IMR-90 (cell line): ENCODE data around the gene CDH9. TPM values are rescaled to one million over a fixed set of nuclear protein-coding genes. Genes with fewer than 3 reads are reported as not detected.

Experiments
- ATAC-seq: fragments of 200-7000 bp; cut with Tn5 transposase; 2 replicates; pipeline ENCODE4 v1.9.1; 2020; ENCODE audit warnings: low read depth, mild to moderate bottlenecking, moderate library complexity
- BruUV-seq: library from RNA; stranded (reverse); fragments of 400-500 nt; replicated peaks from 2 replicates; lab custom pipeline; 2021; lab: Mats Ljungman, UMichigan
- CTCF ChIA-PET: fragments of 300-600 bp; formaldehyde crosslinking; extraction: SDS; loops from one replicate; lab custom pipeline; 2021; ENCODE audit warnings: antibody characterized with exemption; lab: Yijun Ruan, JAX
- POLR2A ChIA-PET: fragments of 300-600 bp; sonication (Branson Sonifier 250); formaldehyde crosslinking; loops from one replicate; lab custom pipeline; 2022; ENCODE audit warnings: antibody characterized with exemption; ENCODE audit not compliant: unreplicated experiment; lab: Charles Lee
- DNase-seq: peaks from one replicate; pipeline ENCODE4 v3.0.0; 2013
- H2AFZ ChIP-seq: replicated peaks from 2 replicates; pipeline ENCODE3; 2013; ENCODE audit warnings: low read length, mild to moderate bottlenecking; ENCODE audit not compliant: poor library complexity
- H2AK5ac ChIP-seq: 2 replicates; pipeline ENCODE4 v1.6.1; 2013; ENCODE audit warnings: low read depth, low read length, inconsistent platforms
- H2AK9ac ChIP-seq: replicated peaks from 2 replicates; pipeline ENCODE3; 2013; ENCODE audit warnings: mild to moderate bottlenecking, low read depth, low read length, moderate library complexity; ENCODE audit not compliant: poor library complexity
- H2BK120ac ChIP-seq: 2 replicates; pipeline ENCODE4 v1.6.1; 2013; ENCODE audit warnings: low read depth, low read length, inconsistent platforms
- H2BK15ac ChIP-seq: 3 replicates; pipeline ENCODE4 v1.6.1; 2013; ENCODE audit warnings: low read depth, low read length, inconsistent platforms
- H2BK20ac ChIP-seq: 2 replicates; pipeline ENCODE4 v1.6.1; 2013; ENCODE audit warnings: low read depth, mild to moderate bottlenecking, inconsistent platforms, low read length, moderate library complexity
- H2BK5ac ChIP-seq: 2 replicates; pipeline ENCODE4 v1.6.1; 2013; ENCODE audit warnings: mild to moderate bottlenecking, low read depth, low read length, inconsistent platforms; ENCODE audit not compliant: poor library complexity, severe bottlenecking
- H3K14ac ChIP-seq: replicated peaks from 2 replicates; pipeline ENCODE4 v1.6.1; 2013; ENCODE audit warnings: low read depth, low read length, inconsistent platforms
- H3K18ac ChIP-seq: 2 replicates; pipeline ENCODE4 v1.6.1; 2013; ENCODE audit warnings: low read depth, low read length, control low read depth
- H3K23ac ChIP-seq: 2 replicates; pipeline ENCODE4 v1.6.1; 2013; ENCODE audit warnings: low read depth, low read length, inconsistent platforms
- H3K27ac ChIP-seq: 2 replicates; pipeline ENCODE4 v1.5.1; 2013; ENCODE audit warnings: mild to moderate bottlenecking, control low read depth, low read length; ENCODE audit not compliant: insufficient read depth
- H3K27me3 ChIP-seq: 2 replicates; pipeline ENCODE4 v1.6.1; 2013; ENCODE audit warnings: low read length; ENCODE audit not compliant: control insufficient read depth, insufficient read depth
- H3K36me3 ChIP-seq: 2 replicates; pipeline ENCODE4 v1.6.1; 2013; ENCODE audit warnings: low read length, mixed read lengths; ENCODE audit not compliant: control insufficient read depth, insufficient read depth
- H3K4ac ChIP-seq: 2 replicates; pipeline ENCODE4 v1.6.1; 2013; ENCODE audit warnings: low read depth, low read length, inconsistent platforms
- H3K4me1 ChIP-seq: 2 replicates; pipeline ENCODE4 v1.6.1; 2013; ENCODE audit warnings: low read length, mixed read lengths; ENCODE audit not compliant: control insufficient read depth, insufficient read depth
- H3K4me2 ChIP-seq: 2 replicates; pipeline ENCODE4 v1.6.1; 2013; ENCODE audit warnings: low read depth, mild to moderate bottlenecking, control low read depth, low read length, moderate library complexity
- H3K4me3 ChIP-seq: 2 replicates; pipeline ENCODE4 v1.5.1; 2013; ENCODE audit warnings: low read depth, mild to moderate bottlenecking, control low read depth, low read length, moderate library complexity; ENCODE audit not compliant: insufficient read depth
- H3K56ac ChIP-seq: 2 replicates; pipeline ENCODE4 v1.6.1; 2013; ENCODE audit warnings: low read length, inconsistent platforms; ENCODE audit not compliant: insufficient read depth; ENCODE audit errors: extremely low read depth
- H3K79me1 ChIP-seq, 2 experiments: 2 replicates each; pipeline ENCODE4 v1.6.1; 2013; ENCODE audit warnings: low read length in 2 of 2, inconsistent platforms in 1 of 2, low read depth in 1 of 2
- H3K9ac ChIP-seq: 2 replicates; pipeline ENCODE4 v1.6.1; 2013; ENCODE audit warnings: low read depth, low read length, control low read depth
- H3K9me1 ChIP-seq: 2 replicates; pipeline ENCODE4 v1.6.1; 2013; ENCODE audit warnings: low read length, inconsistent platforms; ENCODE audit not compliant: insufficient read depth
- H3K9me3 ChIP-seq: 2 replicates; pipeline ENCODE4 v1.6.1; 2013; ENCODE audit warnings: low read length; ENCODE audit not compliant: control insufficient read depth, insufficient read depth
- H4K20me1 ChIP-seq: 2 replicates; pipeline ENCODE4 v1.6.1; 2013; ENCODE audit warnings: low read length, inconsistent platforms; ENCODE audit not compliant: insufficient read depth
- H4K5ac ChIP-seq: 2 replicates; pipeline ENCODE4 v1.6.1; 2013; ENCODE audit warnings: mild to moderate bottlenecking, low read depth, low read length, control low read depth
- H4K8ac ChIP-seq, 2 experiments: 2 replicates each; pipeline ENCODE4 v1.6.1; 2013; ENCODE audit warnings: low read depth in 2 of 2, low read length in 2 of 2, control low read depth in 1 of 2, inconsistent platforms in 1 of 2
- H4K91ac ChIP-seq: 2 replicates; pipeline ENCODE4 v1.6.1; 2013; ENCODE audit warnings: low read depth, low read length, inconsistent platforms; ENCODE audit not compliant: insufficient read depth
- ELK1 ChIP-seq: fragments of 150-350 bp; IDR thresholded peaks from 2 replicates; pipeline ENCODE4 v1.6.1; 2016; ENCODE audit warnings: low read depth, mild to moderate bottlenecking, low read length, moderate library complexity, borderline replicate concordance
- FOS ChIP-seq: fragments of 150-350 bp; IDR thresholded peaks from 2 replicates; pipeline ENCODE4 v1.6.1; 2016; ENCODE audit warnings: low read depth, low read length
- MAFK ChIP-seq: IDR thresholded peaks from 2 replicates; pipeline ENCODE4 v1.6.1; 2012; ENCODE audit warnings: low read depth, low read length, improper control_type of control experiment
- RAD21 ChIP-seq: IDR thresholded peaks from 2 replicates; pipeline ENCODE4 v1.6.1; 2012; ENCODE audit warnings: low read length, improper control_type of control experiment
- RCOR1 ChIP-seq: IDR thresholded peaks from 2 replicates; pipeline ENCODE4 v1.6.1; 2012; ENCODE audit warnings: mild to moderate bottlenecking, low read length, improper control_type of control experiment; ENCODE audit not compliant: insufficient replicate concordance
- RFX5 ChIP-seq: IDR thresholded peaks from 2 replicates; pipeline ENCODE4 v1.8.0; 2012; ENCODE audit warnings: low read depth, mild to moderate bottlenecking, low read length, moderate library complexity
- SMC3 ChIP-seq: fragments of 150-350 bp; IDR thresholded peaks from 2 replicates; pipeline ENCODE4 v1.6.1; 2016; ENCODE audit warnings: low read depth, mild to moderate bottlenecking, antibody characterized with exemption, low read length, moderate library complexity
- WGBS, 2 experiments: methylation state at CpG; one replicate each; pipeline versions ENCODE4 v1.1.5 to v1.1.7; 2013; ENCODE audit warnings: missing lambda C conversion rate in 2 of 2; ENCODE audit not compliant: insufficient read length in 1 of 2; ENCODE audit errors: extremely low coverage in 2 of 2; 5-methylcytosine and 5-hydroxymethylcytosine counted together
- dilution Hi-C: fragments of 300-500 bp; cut with HindIII; formaldehyde crosslinking; loops from one replicate; pipeline ENCODE4 v1.14.3; 2018; ENCODE audit warnings: low sequenced_read_pairs; ENCODE audit not compliant: unreplicated experiment
- in situ Hi-C: fragments of 300-500 bp; cut with MboI; formaldehyde crosslinking; loops from 3 replicates; pipeline ENCODE4 v1.14.3; 2019; ENCODE audit warnings: low sequenced_read_pairs, inconsistent platforms, mixed read lengths
- intact Hi-C: fragments of 100-400 bp; cut with micrococcal nuclease; formaldehyde crosslinking; loops from 2 replicates; pipeline ENCODE4 v1.10.0; 2022
- polyA plus RNA-seq, 3 experiments: library from polyadenylated mRNA; depleted of rRNA; stranded (reverse); fragments of >200 nt; gene quantifications; 2 replicates each; pipeline ENCODE4 v1.2.3, GENCODE V29; 2012; ENCODE audit warnings: low replicate concordance in 1 of 3
- total RNA-seq: library from RNA; depleted of rRNA; stranded (reverse); fragments of >200 nt; gene quantifications from 2 replicates; pipeline ENCODE4 v1.2.3, GENCODE V29; 2012

Gene CDH9
- total and polyA plus RNA-seq, 2 of the 4 experiments (the other 2 are of a cell fraction), result not detected

GRCh38 chr5:27021471-27021870, 16.9 kb downstream of the CDH9 start:
- no CpG with 5 or more reads among the region's 1 CpG for WGBS, 2 experiments
- Histone ChIP-seq H3K36me3 (no peaks in the 10 kb centered on the region), H2BK120ac (no peak overlapping the region), H3K27me3 (no peaks in the 10 kb centered on the region), H3K56ac (no peak overlapping the region), H4K8ac (no peak overlapping the region), H2AFZ (no peak overlapping the region), H3K18ac (no peak overlapping the region), H3K4me3 (no peak overlapping the region), H3K9ac (no peak overlapping the region), H2AK9ac (no peak overlapping the region), H2BK5ac (no peak overlapping the region), H3K4me2 (no peak overlapping the region), H3K27ac (no peak overlapping the region), H2BK15ac (no peak overlapping the region), H3K23ac (no peak overlapping the region), H2AK5ac (no peak overlapping the region), H4K5ac (no peak overlapping the region), H4K91ac (no peak overlapping the region), H3K9me1 (no peaks in the 10 kb centered on the region), H3K4me1 (no peaks in the 10 kb centered on the region), H3K4ac (no peak overlapping the region), H3K79me1 (no peaks in the 10 kb centered on the region), H3K14ac (no peak overlapping the region), H3K9me3 (no peaks in the 10 kb centered on the region), H4K20me1 (no peaks in the 10 kb centered on the region), H2BK20ac (no peak overlapping the region)
- in situ Hi-C loops, result no loop called here
- BruUV-seq, result no TSS peak
- TF ChIP-seq RAD21, result no peak
- TF ChIP-seq ELK1, result no peak
- TF ChIP-seq RFX5, result no peak
- no peak for TF ChIP-seq FOS
- TF ChIP-seq RCOR1, result no peak
- no peak for TF ChIP-seq SMC3
- no peak for TF ChIP-seq MAFK
- POLR2A ChIA-PET, result no interaction called here
- no peak for DNase-seq
- dilution Hi-C loops, result no loop called here
- CTCF ChIA-PET, result no interaction called here
- ATAC-seq, result no peak
- intact Hi-C loops, result loop anchor here (2.0 to 10.0 kb wide), 2 partner anchors 993 to 1745 kb away; no protein-coding TSS in a partner anchor
